IMR-90 (cell line): ENCODE results near the gene CHST6. TPM values are rescaled to one million over a fixed set of nuclear protein-coding genes. Genes with fewer than 3 reads are reported as not detected.

Experiments
- ATAC-seq: fragments of 200-7000 bp; cut with Tn5 transposase; 2 replicates; pipeline ENCODE4 v1.9.1; 2020; ENCODE audit warnings: low read depth, mild to moderate bottlenecking, moderate library complexity
- BruUV-seq: library from RNA; stranded (reverse); fragments of 400-500 nt; replicated peaks from 2 replicates; lab custom pipeline; 2021; lab: Mats Ljungman, UMichigan
- CTCF ChIA-PET: fragments of 300-600 bp; formaldehyde crosslinking; extraction: SDS; loops from one replicate; lab custom pipeline; 2021; ENCODE audit warnings: antibody characterized with exemption; lab: Yijun Ruan, JAX
- POLR2A ChIA-PET: fragments of 300-600 bp; sonication (Branson Sonifier 250); formaldehyde crosslinking; loops from one replicate; lab custom pipeline; 2022; ENCODE audit warnings: antibody characterized with exemption; ENCODE audit not compliant: unreplicated experiment; lab: Charles Lee
- DNase-seq: peaks from one replicate; pipeline ENCODE4 v3.0.0; 2013
- H2AFZ ChIP-seq: replicated peaks from 2 replicates; pipeline ENCODE3; 2013; ENCODE audit warnings: low read length, mild to moderate bottlenecking; ENCODE audit not compliant: poor library complexity
- H2AK5ac ChIP-seq: 2 replicates; pipeline ENCODE4 v1.6.1; 2013; ENCODE audit warnings: low read depth, low read length, inconsistent platforms
- H2AK9ac ChIP-seq: replicated peaks from 2 replicates; pipeline ENCODE3; 2013; ENCODE audit warnings: mild to moderate bottlenecking, low read depth, low read length, moderate library complexity; ENCODE audit not compliant: poor library complexity
- H2BK120ac ChIP-seq: 2 replicates; pipeline ENCODE4 v1.6.1; 2013; ENCODE audit warnings: low read depth, low read length, inconsistent platforms
- H2BK15ac ChIP-seq: 3 replicates; pipeline ENCODE4 v1.6.1; 2013; ENCODE audit warnings: low read depth, low read length, inconsistent platforms
- H2BK20ac ChIP-seq: 2 replicates; pipeline ENCODE4 v1.6.1; 2013; ENCODE audit warnings: low read depth, mild to moderate bottlenecking, inconsistent platforms, low read length, moderate library complexity
- H2BK5ac ChIP-seq: 2 replicates; pipeline ENCODE4 v1.6.1; 2013; ENCODE audit warnings: mild to moderate bottlenecking, low read depth, low read length, inconsistent platforms; ENCODE audit not compliant: poor library complexity, severe bottlenecking
- H3K14ac ChIP-seq: replicated peaks from 2 replicates; pipeline ENCODE4 v1.6.1; 2013; ENCODE audit warnings: low read depth, low read length, inconsistent platforms
- H3K18ac ChIP-seq: 2 replicates; pipeline ENCODE4 v1.6.1; 2013; ENCODE audit warnings: low read depth, low read length, control low read depth
- H3K23ac ChIP-seq: 2 replicates; pipeline ENCODE4 v1.6.1; 2013; ENCODE audit warnings: low read depth, low read length, inconsistent platforms
- H3K27ac ChIP-seq: 2 replicates; pipeline ENCODE4 v1.5.1; 2013; ENCODE audit warnings: mild to moderate bottlenecking, control low read depth, low read length; ENCODE audit not compliant: insufficient read depth
- H3K27me3 ChIP-seq: 2 replicates; pipeline ENCODE4 v1.6.1; 2013; ENCODE audit warnings: low read length; ENCODE audit not compliant: control insufficient read depth, insufficient read depth
- H3K36me3 ChIP-seq: 2 replicates; pipeline ENCODE4 v1.6.1; 2013; ENCODE audit warnings: low read length, mixed read lengths; ENCODE audit not compliant: control insufficient read depth, insufficient read depth
- H3K4ac ChIP-seq: 2 replicates; pipeline ENCODE4 v1.6.1; 2013; ENCODE audit warnings: low read depth, low read length, inconsistent platforms
- H3K4me1 ChIP-seq: 2 replicates; pipeline ENCODE4 v1.6.1; 2013; ENCODE audit warnings: low read length, mixed read lengths; ENCODE audit not compliant: control insufficient read depth, insufficient read depth
- H3K4me2 ChIP-seq: 2 replicates; pipeline ENCODE4 v1.6.1; 2013; ENCODE audit warnings: low read depth, mild to moderate bottlenecking, control low read depth, low read length, moderate library complexity
- H3K4me3 ChIP-seq: 2 replicates; pipeline ENCODE4 v1.5.1; 2013; ENCODE audit warnings: low read depth, mild to moderate bottlenecking, control low read depth, low read length, moderate library complexity; ENCODE audit not compliant: insufficient read depth
- H3K56ac ChIP-seq: 2 replicates; pipeline ENCODE4 v1.6.1; 2013; ENCODE audit warnings: low read length, inconsistent platforms; ENCODE audit not compliant: insufficient read depth; ENCODE audit errors: extremely low read depth
- H3K79me1 ChIP-seq, 2 experiments: 2 replicates each; pipeline ENCODE4 v1.6.1; 2013; ENCODE audit warnings: low read length in 2 of 2, inconsistent platforms in 1 of 2, low read depth in 1 of 2
- H3K9ac ChIP-seq: 2 replicates; pipeline ENCODE4 v1.6.1; 2013; ENCODE audit warnings: low read depth, low read length, control low read depth
- H3K9me1 ChIP-seq: 2 replicates; pipeline ENCODE4 v1.6.1; 2013; ENCODE audit warnings: low read length, inconsistent platforms; ENCODE audit not compliant: insufficient read depth
- H3K9me3 ChIP-seq: 2 replicates; pipeline ENCODE4 v1.6.1; 2013; ENCODE audit warnings: low read length; ENCODE audit not compliant: control insufficient read depth, insufficient read depth
- H4K20me1 ChIP-seq: 2 replicates; pipeline ENCODE4 v1.6.1; 2013; ENCODE audit warnings: low read length, inconsistent platforms; ENCODE audit not compliant: insufficient read depth
- H4K5ac ChIP-seq: 2 replicates; pipeline ENCODE4 v1.6.1; 2013; ENCODE audit warnings: mild to moderate bottlenecking, low read depth, low read length, control low read depth
- H4K8ac ChIP-seq, 2 experiments: 2 replicates each; pipeline ENCODE4 v1.6.1; 2013; ENCODE audit warnings: low read depth in 2 of 2, low read length in 2 of 2, control low read depth in 1 of 2, inconsistent platforms in 1 of 2
- H4K91ac ChIP-seq: 2 replicates; pipeline ENCODE4 v1.6.1; 2013; ENCODE audit warnings: low read depth, low read length, inconsistent platforms; ENCODE audit not compliant: insufficient read depth
- BHLHE40 ChIP-seq: fragments of 150-350 bp; IDR thresholded peaks from 2 replicates; pipeline ENCODE4 v1.6.1; 2016; ENCODE audit warnings: mild to moderate bottlenecking, low read depth, low read length
- CEBPB ChIP-seq: IDR thresholded peaks from 2 replicates; pipeline ENCODE4 v1.6.1; 2012; ENCODE audit warnings: low read depth, low read length, improper control_type of control experiment
- CHD1 ChIP-seq: IDR thresholded peaks from 2 replicates; pipeline ENCODE4 v1.6.1; 2012; ENCODE audit warnings: low read depth, low read length, improper control_type of control experiment
- FOS ChIP-seq: fragments of 150-350 bp; IDR thresholded peaks from 2 replicates; pipeline ENCODE4 v1.6.1; 2016; ENCODE audit warnings: low read depth, low read length
- MAFK ChIP-seq: IDR thresholded peaks from 2 replicates; pipeline ENCODE4 v1.6.1; 2012; ENCODE audit warnings: low read depth, low read length, improper control_type of control experiment
- MAZ ChIP-seq: IDR thresholded peaks from 2 replicates; pipeline ENCODE4 v1.6.1; 2012; ENCODE audit warnings: low read depth, mild to moderate bottlenecking, low read length, improper control_type of control experiment, moderate library complexity, borderline replicate concordance
- MXI1 ChIP-seq: IDR thresholded peaks from 2 replicates; pipeline ENCODE4 v1.6.1; 2012; ENCODE audit warnings: low read depth, mild to moderate bottlenecking, low read length, moderate library complexity, borderline replicate concordance
- NFE2L2 ChIP-seq: fragments of 150-350 bp; IDR thresholded peaks from 2 replicates; pipeline ENCODE4 v1.6.1; 2016; ENCODE audit warnings: low read depth, mild to moderate bottlenecking, low read length
- POLR2A ChIP-seq: IDR thresholded peaks from 2 replicates; pipeline ENCODE4 v1.6.1; 2012; ENCODE audit warnings: mild to moderate bottlenecking, low read depth, low read length
- RAD21 ChIP-seq: IDR thresholded peaks from 2 replicates; pipeline ENCODE4 v1.6.1; 2012; ENCODE audit warnings: low read length, improper control_type of control experiment
- RCOR1 ChIP-seq: IDR thresholded peaks from 2 replicates; pipeline ENCODE4 v1.6.1; 2012; ENCODE audit warnings: mild to moderate bottlenecking, low read length, improper control_type of control experiment; ENCODE audit not compliant: insufficient replicate concordance
- RFX5 ChIP-seq: IDR thresholded peaks from 2 replicates; pipeline ENCODE4 v1.8.0; 2012; ENCODE audit warnings: low read depth, mild to moderate bottlenecking, low read length, moderate library complexity
- SMC3 ChIP-seq: fragments of 150-350 bp; IDR thresholded peaks from 2 replicates; pipeline ENCODE4 v1.6.1; 2016; ENCODE audit warnings: low read depth, mild to moderate bottlenecking, antibody characterized with exemption, low read length, moderate library complexity
- WGBS, 2 experiments: methylation state at CpG; one replicate each; pipeline versions ENCODE4 v1.1.5 to v1.1.7; 2013; ENCODE audit warnings: missing lambda C conversion rate in 2 of 2; ENCODE audit not compliant: insufficient read length in 1 of 2; ENCODE audit errors: extremely low coverage in 2 of 2; 5-methylcytosine and 5-hydroxymethylcytosine counted together
- dilution Hi-C: fragments of 300-500 bp; cut with HindIII; formaldehyde crosslinking; loops from one replicate; pipeline ENCODE4 v1.14.3; 2018; ENCODE audit warnings: low sequenced_read_pairs; ENCODE audit not compliant: unreplicated experiment
- in situ Hi-C: fragments of 300-500 bp; cut with MboI; formaldehyde crosslinking; loops from 3 replicates; pipeline ENCODE4 v1.14.3; 2019; ENCODE audit warnings: low sequenced_read_pairs, inconsistent platforms, mixed read lengths
- intact Hi-C: fragments of 100-400 bp; cut with micrococcal nuclease; formaldehyde crosslinking; loops from 2 replicates; pipeline ENCODE4 v1.10.0; 2022
- polyA plus RNA-seq, 3 experiments: library from polyadenylated mRNA; depleted of rRNA; stranded (reverse); fragments of >200 nt; gene quantifications; 2 replicates each; pipeline ENCODE4 v1.2.3, GENCODE V29; 2012; ENCODE audit warnings: low replicate concordance in 1 of 3
- total RNA-seq: library from RNA; depleted of rRNA; stranded (reverse); fragments of >200 nt; gene quantifications from 2 replicates; pipeline ENCODE4 v1.2.3, GENCODE V29; 2012
- TF ChIP-seq, protein P1 (sequence below): fragments of 150-350 bp; IDR thresholded peaks from 2 replicates; pipeline ENCODE4 v1.6.1; 2017; ENCODE audit warnings: mild to moderate bottlenecking, antibody characterized with exemption, low read length, low read depth
- TF ChIP-seq, protein P2 (sequence below): conservative IDR thresholded peaks from 2 replicates; pipeline ENCODE4 v1.5.1; 2012; ENCODE audit warnings: mild to moderate bottlenecking, low read depth, low read length, improper control_type of control experiment
- TF ChIP-seq, protein P3 (sequence below): fragments of 150-350 bp; IDR thresholded peaks from 2 replicates; pipeline ENCODE4 v1.6.1; 2016; ENCODE audit warnings: low read depth, mild to moderate bottlenecking, low read length, moderate library complexity, borderline replicate concordance

The CHST6 gene
- total and polyA plus RNA-seq, 2 of the 4 experiments (the other 2 are of a cell fraction): under 0.01 to 0.12 TPM

GRCh38 chr16:75458439-75458838 is 36.8 kb downstream of the CHST6 start:
- dilution Hi-C loops: no loop called here
- H3K18ac ChIP-seq: no peak overlapping the region
- H3K56ac ChIP-seq: no peak overlapping the region
- peaks cover 16% of the 10 kb centered on the region for H3K9me1 ChIP-seq
- no peak overlapping the region for H3K9ac ChIP-seq
- H3K27ac ChIP-seq: no peak overlapping the region
- no peak overlapping the region for H3K14ac ChIP-seq
- no peak overlapping the region for H3K4me3 ChIP-seq
- in situ Hi-C loops: no loop called here
- H3K79me1 ChIP-seq: peaks cover 29 to 85% of the 10 kb centered on the region in 2 experiments
- H2BK5ac ChIP-seq: no peak overlapping the region
- TF ChIP-seq NFE2L2 (no peak), CHD1 (no peak), POLR2A (no peak), FOS (no peak), RAD21 (no peak), BHLHE40 (no peak), MXI1 (no peak), RFX5 (no peak), RCOR1 (no peak), MAFK (no peak), MAZ (no peak), CEBPB (no peak), SMC3 (no peak)
- TF ChIP-seq, protein P1, sequence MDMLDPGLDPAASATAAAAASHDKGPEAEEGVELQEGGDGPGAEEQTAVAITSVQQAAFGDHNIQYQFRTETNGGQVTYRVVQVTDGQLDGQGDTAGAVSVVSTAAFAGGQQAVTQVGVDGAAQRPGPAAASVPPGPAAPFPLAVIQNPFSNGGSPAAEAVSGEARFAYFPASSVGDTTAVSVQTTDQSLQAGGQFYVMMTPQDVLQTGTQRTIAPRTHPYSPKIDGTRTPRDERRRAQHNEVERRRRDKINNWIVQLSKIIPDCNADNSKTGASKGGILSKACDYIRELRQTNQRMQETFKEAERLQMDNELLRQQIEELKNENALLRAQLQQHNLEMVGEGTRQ: no peak
- TF ChIP-seq, protein P2, sequence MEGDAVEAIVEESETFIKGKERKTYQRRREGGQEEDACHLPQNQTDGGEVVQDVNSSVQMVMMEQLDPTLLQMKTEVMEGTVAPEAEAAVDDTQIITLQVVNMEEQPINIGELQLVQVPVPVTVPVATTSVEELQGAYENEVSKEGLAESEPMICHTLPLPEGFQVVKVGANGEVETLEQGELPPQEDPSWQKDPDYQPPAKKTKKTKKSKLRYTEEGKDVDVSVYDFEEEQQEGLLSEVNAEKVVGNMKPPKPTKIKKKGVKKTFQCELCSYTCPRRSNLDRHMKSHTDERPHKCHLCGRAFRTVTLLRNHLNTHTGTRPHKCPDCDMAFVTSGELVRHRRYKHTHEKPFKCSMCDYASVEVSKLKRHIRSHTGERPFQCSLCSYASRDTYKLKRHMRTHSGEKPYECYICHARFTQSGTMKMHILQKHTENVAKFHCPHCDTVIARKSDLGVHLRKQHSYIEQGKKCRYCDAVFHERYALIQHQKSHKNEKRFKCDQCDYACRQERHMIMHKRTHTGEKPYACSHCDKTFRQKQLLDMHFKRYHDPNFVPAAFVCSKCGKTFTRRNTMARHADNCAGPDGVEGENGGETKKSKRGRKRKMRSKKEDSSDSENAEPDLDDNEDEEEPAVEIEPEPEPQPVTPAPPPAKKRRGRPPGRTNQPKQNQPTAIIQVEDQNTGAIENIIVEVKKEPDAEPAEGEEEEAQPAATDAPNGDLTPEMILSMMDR: no peak
- TF ChIP-seq, protein P3, sequence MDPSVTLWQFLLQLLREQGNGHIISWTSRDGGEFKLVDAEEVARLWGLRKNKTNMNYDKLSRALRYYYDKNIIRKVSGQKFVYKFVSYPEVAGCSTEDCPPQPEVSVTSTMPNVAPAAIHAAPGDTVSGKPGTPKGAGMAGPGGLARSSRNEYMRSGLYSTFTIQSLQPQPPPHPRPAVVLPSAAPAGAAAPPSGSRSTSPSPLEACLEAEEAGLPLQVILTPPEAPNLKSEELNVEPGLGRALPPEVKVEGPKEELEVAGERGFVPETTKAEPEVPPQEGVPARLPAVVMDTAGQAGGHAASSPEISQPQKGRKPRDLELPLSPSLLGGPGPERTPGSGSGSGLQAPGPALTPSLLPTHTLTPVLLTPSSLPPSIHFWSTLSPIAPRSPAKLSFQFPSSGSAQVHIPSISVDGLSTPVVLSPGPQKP: no peak
- H2BK20ac ChIP-seq: no peak overlapping the region
- no peak overlapping the region for H2BK15ac ChIP-seq
- 100% methylated on average over 1 of the region's 2 CpGs; no CpG with 5 or more reads in 1 of the 2 experiments for WGBS, 2 experiments
- CTCF ChIA-PET: interaction anchor here (1.1 kb wide), 1 partner anchor 79 kb away, joined by 8 read pairs; no protein-coding TSS in a partner anchor
- no TSS peak for BruUV-seq
- H3K23ac ChIP-seq: no peak overlapping the region
- DNase-seq: no peak
- no peak overlapping the region for H4K5ac ChIP-seq
- peaks cover 39% of the 10 kb centered on the region for H4K20me1 ChIP-seq
- POLR2A ChIA-PET: no interaction called here
- H2AK5ac ChIP-seq: no peak overlapping the region
- no peak overlapping the region for H2BK120ac ChIP-seq
- intact Hi-C loops: no loop called here
- no peaks in the 10 kb centered on the region for H3K27me3 ChIP-seq
- H4K91ac ChIP-seq: no peak overlapping the region
- no peak overlapping the region for H4K8ac ChIP-seq
- H3K36me3 ChIP-seq: no peaks in the 10 kb centered on the region
- no peak overlapping the region for H2AFZ ChIP-seq
- no peak overlapping the region for H3K4ac ChIP-seq
- no peak overlapping the region for H3K4me2 ChIP-seq
- no peak overlapping the region for H2AK9ac ChIP-seq
- no peak for ATAC-seq
- H3K4me1 ChIP-seq: no peaks in the 10 kb centered on the region; the same call in 1 of the 2 replicates
- H3K9me3 ChIP-seq: no peaks in the 10 kb centered on the region
